Ascending aorta (tissue), 2 donors: ENCODE measurements around the gene USH1G. TPM values are rescaled to one million over a fixed set of nuclear protein-coding genes. Genes with fewer than 3 reads are reported as not detected.

ENCODE experiments used
- DNase-seq, 2 donors: peaks; one replicate each; pipeline ENCODE4 v3.0.0-alpha.2; 2019; ENCODE audit warnings: low spot score in 2 of 2
- H3K27ac ChIP-seq, 2 donors: fragments of 200-600 bp; sonication (generic); one replicate each; pipeline ENCODE4 v1.5.1; 2016 to 2017; ENCODE audit warnings: mild to moderate bottlenecking in 1 of 2
- H3K27me3 ChIP-seq: fragments of 200-600 bp; sonication (generic); one replicate; pipeline ENCODE4 v1.5.1; 2017
- H3K36me3 ChIP-seq, 2 donors: fragments of 200-600 bp; sonication (generic); one replicate each; pipeline ENCODE4 v1.5.1; 2016
- H3K4me1 ChIP-seq, 2 donors: fragments of 200-600 bp; sonication (generic); one replicate each; pipeline ENCODE4 v1.5.1; 2016 to 2017; ENCODE audit warnings: mild to moderate bottlenecking in 1 of 2
- H3K4me3 ChIP-seq, 2 donors: fragments of 200-600 bp; sonication (generic); one replicate each; pipeline ENCODE4 v1.5.1; 2016 to 2017; ENCODE audit warnings: mild to moderate bottlenecking in 1 of 2
- H3K9me3 ChIP-seq, 2 donors: fragments of 200-600 bp; sonication (generic); one replicate each; pipeline ENCODE4 v1.5.1; 2016
- intact Hi-C: fragments of 100-400 bp; cut with DNase I; formaldehyde crosslinking; loops from one replicate; pipeline ENCODE4 v1.15.1; 2023
- total RNA-seq: library from RNA; depleted of rRNA; stranded (reverse); fragments of >200 nt; gene quantifications from one replicate; pipeline ENCODE4 v1.1.0, GENCODE V29; 2016
- TF ChIP-seq, protein P1 (sequence below), 3 experiments: fragments of 200-600 bp in 2 of 3; fragments of 450-650 bp in 1 of 3; sonication (generic) in 2 of 3; IDR thresholded peaks; one replicate each; pipeline ENCODE4 v1.5.1; 2016 to 2019; ENCODE audit warnings: antibody characterized with exemption in 3 of 3, mild to moderate bottlenecking in 1 of 3, moderate library complexity in 1 of 3

The USH1G gene
- total RNA-seq, 1 donor from 2014 or later = not detected

GRCh38 chr17:74898376-74898946 is 24.6 kb downstream of the USH1G start:
- Histone ChIP-seq H3K4me1 (peaks cover 0 to 2% of the 10 kb centered on the region in 2 donors), H3K4me3 (no peak overlapping the region), H3K27ac (no peak overlapping the region), H3K36me3 (no peaks in the 10 kb centered on the region), H3K9me3 (no peaks in the 10 kb centered on the region), H3K27me3 (peaks cover 6% of the 10 kb centered on the region)
- intact Hi-C loops = no loop called here
- no peak for DNase-seq
- TF ChIP-seq, protein P1, sequence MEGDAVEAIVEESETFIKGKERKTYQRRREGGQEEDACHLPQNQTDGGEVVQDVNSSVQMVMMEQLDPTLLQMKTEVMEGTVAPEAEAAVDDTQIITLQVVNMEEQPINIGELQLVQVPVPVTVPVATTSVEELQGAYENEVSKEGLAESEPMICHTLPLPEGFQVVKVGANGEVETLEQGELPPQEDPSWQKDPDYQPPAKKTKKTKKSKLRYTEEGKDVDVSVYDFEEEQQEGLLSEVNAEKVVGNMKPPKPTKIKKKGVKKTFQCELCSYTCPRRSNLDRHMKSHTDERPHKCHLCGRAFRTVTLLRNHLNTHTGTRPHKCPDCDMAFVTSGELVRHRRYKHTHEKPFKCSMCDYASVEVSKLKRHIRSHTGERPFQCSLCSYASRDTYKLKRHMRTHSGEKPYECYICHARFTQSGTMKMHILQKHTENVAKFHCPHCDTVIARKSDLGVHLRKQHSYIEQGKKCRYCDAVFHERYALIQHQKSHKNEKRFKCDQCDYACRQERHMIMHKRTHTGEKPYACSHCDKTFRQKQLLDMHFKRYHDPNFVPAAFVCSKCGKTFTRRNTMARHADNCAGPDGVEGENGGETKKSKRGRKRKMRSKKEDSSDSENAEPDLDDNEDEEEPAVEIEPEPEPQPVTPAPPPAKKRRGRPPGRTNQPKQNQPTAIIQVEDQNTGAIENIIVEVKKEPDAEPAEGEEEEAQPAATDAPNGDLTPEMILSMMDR (IDR thresholded peaks at IDR 0.05) = no peak

DNA sequence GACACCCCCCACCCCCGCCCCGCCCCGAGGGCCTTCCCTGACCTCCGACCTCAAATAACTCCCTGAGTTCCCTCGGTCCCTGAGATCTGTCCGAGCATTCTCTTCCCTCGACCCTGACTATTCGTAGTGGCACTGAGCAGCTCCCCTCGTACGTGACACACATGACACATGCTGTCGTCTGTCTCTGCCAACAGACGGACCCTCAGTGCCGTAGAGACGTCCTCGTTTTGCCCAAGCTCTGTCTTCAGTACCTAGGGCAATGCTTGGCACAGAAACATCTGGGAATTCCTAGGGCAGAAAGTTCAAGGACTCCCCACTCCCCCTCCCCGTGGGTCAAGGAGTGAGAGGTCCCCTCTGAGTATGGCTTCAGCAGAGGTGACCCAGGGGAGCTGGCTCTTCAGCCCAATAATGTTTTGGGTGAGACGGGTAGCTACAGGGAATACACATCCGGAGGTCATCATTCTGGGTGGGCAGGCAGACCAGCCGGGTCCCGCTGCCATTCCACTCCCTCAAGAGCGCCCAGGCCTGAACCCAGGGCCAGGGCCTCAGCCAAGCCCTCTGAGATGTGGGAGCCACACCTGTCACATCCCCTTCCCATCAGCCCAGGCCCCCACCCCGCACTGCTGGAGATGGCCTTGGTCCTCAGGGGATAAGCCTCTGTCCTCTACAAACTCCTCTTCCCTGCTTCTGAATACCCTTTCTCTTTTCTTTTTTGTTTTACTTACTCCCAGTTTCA is 29.0 kb downstream of the USH1G start:
- H3K4me1 ChIP-seq = peaks cover 0 to 7% of the 10 kb centered on the region in 2 donors
- H3K4me3 ChIP-seq = peak overlapping the region; percentile 48 to 54
- no peaks in the 10 kb centered on the region for H3K9me3 ChIP-seq
- H3K36me3 ChIP-seq = no peaks in the 10 kb centered on the region
- peaks cover 12% of the 10 kb centered on the region for H3K27me3 ChIP-seq
- intact Hi-C loops = no loop called here
- no peak overlapping the region for H3K27ac ChIP-seq
- DNase-seq = no peak
- TF ChIP-seq, protein P1 (IDR thresholded peaks at IDR 0.05) = no peak

GRCh38 chr17:74892974-74893911 is 29.8 kb downstream of the USH1G start, which contains the start of gene FADS6:
Gene FADS6 (minus strand): TSS chr17:74893633. CDS start chr17:74893595, 38 bp downstream.
- TF ChIP-seq, protein P1 (IDR thresholded peaks at IDR 0.05) = no peak
- Histone ChIP-seq H3K36me3 (no peaks in the 10 kb centered on the region), H3K27ac (no peak within 1 kb of the TSS), H3K9me3 (no peaks in the 10 kb centered on the region), H3K27me3 (peaks cover 12% of the 10 kb centered on the region), H3K4me1 (peaks cover 0 to 7% of the 10 kb centered on the region in 2 donors), H3K4me3 (peak within 1 kb of the TSS; percentile 48 to 54)
- no peak for DNase-seq
- intact Hi-C loops = no loop called here

DNA sequence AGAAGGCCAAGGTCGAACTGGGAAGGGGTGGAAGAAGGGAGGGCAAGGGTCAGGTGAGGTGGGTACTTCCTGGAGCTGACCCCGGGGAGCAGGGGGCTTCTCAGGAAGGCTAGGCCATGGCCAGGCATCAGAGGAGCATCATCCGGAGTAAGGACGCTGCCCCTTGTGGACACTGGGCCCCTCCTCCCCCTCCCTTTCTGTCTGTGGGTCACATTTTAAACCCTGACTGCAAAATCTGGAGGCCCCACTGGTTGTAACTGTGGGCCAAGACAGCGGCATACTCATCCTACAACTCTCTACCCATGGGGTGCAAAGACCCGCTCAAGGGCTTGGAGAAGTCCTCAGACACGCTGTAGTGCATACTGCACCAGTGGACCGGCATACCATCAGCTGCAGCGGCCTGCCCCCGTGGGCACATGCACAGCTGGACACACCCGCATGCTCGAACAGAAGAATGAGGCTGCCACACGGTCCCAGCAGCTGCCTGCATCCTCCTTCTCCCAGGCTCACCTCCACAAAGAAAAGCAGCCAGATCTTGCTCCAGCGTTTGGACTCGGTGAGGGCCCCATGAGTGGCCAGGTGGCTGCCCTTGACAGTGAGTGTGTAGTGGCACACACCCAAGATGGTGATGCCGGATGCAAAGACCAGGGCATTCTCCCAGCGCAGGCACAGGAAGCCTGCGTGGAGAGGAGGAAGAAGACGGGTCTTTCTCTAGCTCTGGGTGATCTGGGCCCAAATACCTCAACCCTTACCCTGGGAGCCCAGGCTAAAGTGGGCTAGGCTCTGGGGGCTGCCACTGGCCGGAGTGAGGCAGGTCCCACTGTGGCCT is 30.8 kb downstream of the USH1G start:
- Histone ChIP-seq H3K27me3 (peaks cover 12% of the 10 kb centered on the region), H3K27ac (no peak overlapping the region), H3K4me3 (no peak overlapping the region), H3K36me3 (no peaks in the 10 kb centered on the region), H3K4me1 (peaks cover 0 to 7% of the 10 kb centered on the region in 2 donors), H3K9me3 (no peaks in the 10 kb centered on the region)
- intact Hi-C loops = no loop called here
- no peak for DNase-seq
- TF ChIP-seq, protein P1 (IDR thresholded peaks at IDR 0.05) = no peak

GRCh38 chr17:74890554-74890953 is 32.5 kb downstream of the USH1G start:
- Histone ChIP-seq H3K36me3 (no peaks in the 10 kb centered on the region), H3K27ac (no peak overlapping the region), H3K27me3 (peaks cover 12% of the 10 kb centered on the region), H3K4me3 (no peak overlapping the region), H3K9me3 (no peaks in the 10 kb centered on the region), H3K4me1 (peaks cover 0 to 7% of the 10 kb centered on the region in 2 donors)
- TF ChIP-seq, protein P1 (IDR thresholded peaks at IDR 0.05) = no peak
- intact Hi-C loops = no loop called here
- DNase-seq = no peak
